HG03139 (cell line): ENCODE data around the gene UAP1L1.
"Not testable (repeated sequence)": the region's sequence is repeated elsewhere in the genome, so short reads cannot be mapped to it uniquely, and the experiment has no call there.

Experiments used
- ATAC-seq: cut with Tn5 transposase; IDR thresholded peaks from one replicate; pipeline ENCODE4 v1.9.1; 2021; ENCODE audit not compliant: unreplicated experiment

Gene UAP1L1

GRCh38 chr9:137111788-137112563 lies 34.7 kb downstream of the UAP1L1 start:
- ATAC-seq: no peak

GRCh38 chr9:137112564-137113384 lies 35.5 kb downstream of the UAP1L1 start:
- no peak for ATAC-seq

GRCh38 chr9:137113385-137114159 lies 36.3 kb downstream of the UAP1L1 start:
- no peak for ATAC-seq

DNA sequence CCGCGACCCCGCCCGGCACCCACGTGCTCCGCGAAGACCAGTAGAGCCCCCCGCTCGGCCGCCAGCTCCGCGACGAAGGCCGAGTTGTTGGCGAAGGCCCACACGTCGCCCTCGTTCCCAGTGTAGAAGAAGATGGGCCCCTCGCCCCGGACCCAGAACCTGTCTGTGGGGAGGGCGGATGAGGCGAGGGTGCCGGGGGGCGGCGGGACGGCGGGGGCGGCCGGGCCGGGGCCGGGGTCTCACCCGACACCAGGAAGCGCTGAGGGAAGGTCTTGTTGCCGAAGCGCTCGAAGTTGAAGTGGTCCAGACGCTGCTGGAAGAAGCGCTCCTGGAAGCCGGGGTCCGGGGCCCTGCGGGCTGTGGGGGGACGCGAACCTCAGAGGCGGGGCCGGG lies 36.9 kb downstream of the UAP1L1 start:
- ATAC-seq: no peak

- peak; percentile 64 for ATAC-seq
These were observed 37.5 kb downstream of the UAP1L1 start, which contains the start of gene DPP7 for GRCh38 chr9:137114613-137115393. Gene DPP7, minus strand, starts transcription at chr9:137114733. Its CDS starts 20 bp downstream, at chr9:137114713.

DNA sequence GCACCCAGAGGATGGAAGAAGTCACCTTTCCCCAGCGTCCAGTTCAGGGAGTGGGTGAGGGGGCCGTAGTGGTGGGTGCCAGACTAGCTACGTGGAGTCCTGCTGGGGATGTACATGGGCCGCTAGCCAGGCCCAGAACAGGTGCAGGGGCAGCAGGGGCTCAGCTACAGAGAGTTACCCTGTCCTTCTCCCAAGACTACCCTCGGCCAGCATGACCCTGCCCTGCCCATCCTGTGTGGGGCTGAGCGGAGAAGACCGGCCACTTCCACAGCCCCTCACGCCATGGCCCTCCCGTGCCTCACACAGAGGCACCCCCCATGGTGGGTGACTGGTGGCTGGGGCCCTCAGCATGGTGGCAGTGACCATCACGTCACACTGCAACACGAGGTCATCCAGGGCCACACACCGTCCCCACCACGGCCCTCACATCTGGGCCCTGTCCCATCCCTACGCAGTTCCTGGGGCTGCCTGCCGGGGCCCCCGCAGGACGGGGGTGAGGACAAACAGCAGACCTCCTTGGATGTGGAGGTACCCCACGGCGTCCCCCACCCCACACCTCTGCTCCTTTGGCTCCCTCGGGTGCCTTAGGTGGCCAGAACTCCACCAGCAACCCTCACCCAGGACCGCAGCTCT lies 38.2 kb downstream of the UAP1L1 start:
- no peak for ATAC-seq

DNA sequence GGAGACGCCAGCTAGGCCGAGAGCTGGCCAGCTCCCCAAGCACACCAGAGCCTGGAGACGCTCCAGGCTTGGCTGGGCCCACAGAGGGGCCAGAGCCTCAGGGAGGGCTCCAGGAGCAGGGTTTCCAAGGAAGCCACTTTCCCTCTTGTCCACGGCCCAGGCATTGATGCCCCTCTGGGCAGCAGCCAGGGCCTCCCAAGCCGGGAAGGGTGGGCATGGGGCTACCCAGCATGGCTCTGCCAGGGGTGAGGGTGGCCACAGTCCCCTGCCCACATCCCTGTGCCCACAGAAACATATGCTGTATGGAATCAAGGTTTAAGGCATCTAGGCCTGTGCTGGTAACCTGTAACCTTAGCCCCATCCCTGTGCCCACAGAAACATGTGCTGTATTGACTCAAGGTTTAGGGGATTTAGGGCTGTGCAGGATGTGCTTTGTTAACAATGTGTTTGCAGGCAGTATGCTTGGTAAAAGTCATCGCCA lies 38.8 kb downstream of the UAP1L1 start:
- ATAC-seq: no peak

DNA sequence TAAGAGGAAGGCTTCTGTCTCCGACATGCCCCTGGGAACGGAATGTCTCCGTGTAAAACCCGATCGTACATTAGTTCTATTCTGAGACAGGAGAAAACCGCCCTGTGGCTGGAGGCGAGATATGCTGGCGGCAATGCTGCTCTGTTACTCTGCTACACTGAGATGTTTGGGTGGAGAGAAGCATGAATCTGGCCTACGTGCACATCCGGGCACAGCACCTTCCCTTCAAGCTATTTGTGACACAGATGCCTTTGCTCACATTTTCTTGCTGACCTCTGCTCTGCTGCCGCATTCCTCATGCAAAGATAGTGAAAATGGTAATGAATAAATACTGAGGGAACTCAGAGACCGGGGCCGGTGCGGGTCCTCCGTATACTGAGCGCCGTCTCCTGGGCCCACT lies 39.4 kb downstream of the UAP1L1 start:
- no peak for ATAC-seq

- no peak for ATAC-seq
These were observed 40.0 kb downstream of the UAP1L1 start for GRCh38 chr9:137117269-137117731.

GRCh38 chr9:137118092-137118603 lies 40.8 kb downstream of the UAP1L1 start:
- ATAC-seq: not testable (repeated sequence)

DNA sequence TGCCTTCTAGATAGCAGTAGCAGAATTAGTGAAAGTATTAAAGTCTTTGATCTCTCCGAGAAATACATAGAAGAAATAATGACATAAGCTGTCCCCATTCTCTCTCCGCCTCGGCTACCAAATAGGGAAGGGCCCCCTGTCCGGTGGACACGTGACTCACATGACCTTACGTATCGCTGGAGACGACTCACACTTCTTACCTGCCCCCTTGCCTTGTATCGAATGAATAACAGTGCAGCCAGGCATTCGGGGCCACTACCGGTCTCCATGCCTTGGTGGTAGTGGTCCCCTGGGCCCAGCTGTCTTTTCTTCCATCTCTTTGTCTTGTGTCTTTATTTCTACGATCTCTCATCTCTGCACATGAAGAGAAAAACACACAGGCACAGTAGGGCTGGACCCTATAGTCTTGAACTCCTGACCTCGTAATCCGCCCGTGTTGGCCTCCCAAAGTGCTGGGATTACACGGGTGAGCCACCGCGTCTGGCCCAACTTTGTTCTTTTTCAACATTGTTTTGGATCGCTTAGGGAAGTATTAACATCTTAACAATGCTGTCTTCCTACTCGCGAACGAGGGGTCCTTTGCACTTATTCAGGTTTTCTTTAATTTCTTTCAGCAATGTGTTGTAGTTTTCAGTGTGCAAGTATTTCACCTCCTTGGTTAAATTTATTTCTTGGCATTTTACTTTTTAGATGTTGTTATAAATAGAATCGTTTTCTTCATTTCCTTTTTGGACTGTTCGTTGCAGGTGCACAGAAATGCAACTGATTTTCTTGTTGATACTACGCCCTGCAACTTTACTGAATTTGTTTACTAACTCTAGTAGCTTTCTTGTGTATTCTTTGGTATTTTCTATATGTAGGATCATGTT lies 44.8 kb downstream of the UAP1L1 start:
- ATAC-seq: not testable (repeated sequence)

- ATAC-seq: not testable (repeated sequence)
These were observed 45.6 kb downstream of the UAP1L1 start for GRCh38 chr9:137122796-137123467.

GRCh38 chr9:137123468-137123837 lies 46.1 kb downstream of the UAP1L1 start:
- ATAC-seq: no peak

DNA sequence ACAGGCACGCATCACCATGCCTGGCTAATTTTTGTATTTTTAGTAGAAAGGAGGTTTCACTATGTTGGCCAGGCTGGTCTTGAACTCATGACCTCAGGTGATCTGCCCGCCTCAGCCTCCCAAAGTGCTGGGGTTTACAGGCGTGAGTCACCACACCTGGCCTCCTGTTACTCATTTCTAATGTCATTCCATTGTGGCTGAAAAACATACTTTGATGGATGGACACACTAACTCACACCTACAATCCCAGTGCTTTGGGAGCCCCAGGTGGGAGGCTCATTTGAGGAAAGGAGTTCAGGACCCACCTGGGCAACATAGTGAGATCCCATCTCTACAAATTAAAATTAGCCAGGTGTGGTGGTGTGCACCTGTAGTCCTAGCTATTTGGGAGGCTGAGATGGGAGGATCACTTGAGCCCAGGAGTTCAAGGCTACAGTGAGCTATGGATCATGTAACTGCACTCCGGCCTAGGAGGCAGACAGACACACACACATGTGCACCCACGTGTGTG lies 46.7 kb downstream of the UAP1L1 start:
- not testable (repeated sequence) for ATAC-seq

- ATAC-seq: no peak
These were observed 49.5 kb downstream of the UAP1L1 start for GRCh38 chr9:137126786-137127185.

DNA sequence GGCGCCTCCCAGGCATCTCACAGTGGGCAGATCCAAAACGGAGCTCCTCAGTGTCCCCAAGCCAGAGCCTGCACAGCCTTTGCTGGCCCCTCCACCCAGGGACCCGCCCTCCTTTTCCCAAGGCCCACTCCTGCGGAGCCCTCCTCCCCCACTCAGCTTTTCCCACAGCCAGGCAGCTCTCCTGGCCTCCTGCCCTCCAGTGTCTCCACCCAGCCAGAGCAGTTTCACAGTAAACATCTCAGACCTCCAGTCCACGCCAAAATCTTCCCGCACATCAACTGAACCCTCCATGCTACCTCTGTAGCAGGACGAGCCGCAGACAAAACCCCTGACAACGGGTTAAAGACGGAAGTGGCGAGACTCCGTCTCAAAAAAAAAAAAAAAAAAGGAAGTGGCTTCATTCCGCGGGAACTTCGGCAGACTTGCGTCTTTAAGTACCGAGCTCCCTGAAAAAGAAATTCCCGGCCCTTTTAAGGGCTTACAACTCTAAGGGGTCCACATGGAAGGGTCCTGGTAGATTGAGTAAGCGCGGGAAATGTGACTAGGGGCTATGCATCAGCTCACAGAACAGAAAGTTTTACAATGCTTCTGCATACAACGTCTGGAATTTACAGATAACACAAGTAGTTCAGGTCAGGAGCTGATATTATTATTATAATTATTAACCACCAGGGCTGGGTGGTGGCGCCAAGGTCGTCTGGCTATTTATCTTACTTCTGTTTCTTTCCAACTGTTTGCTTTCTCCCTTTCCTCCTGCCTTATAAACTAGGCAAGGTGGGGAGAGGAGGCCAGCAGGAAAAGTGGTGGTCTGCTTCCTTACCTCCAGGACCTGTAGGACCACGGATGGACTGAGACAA lies 50.2 kb downstream of the UAP1L1 start:
- ATAC-seq: no peak
